ENCODE data around the gene TAF11L13.
"Not testable (repeated sequence)": the region's sequence is repeated elsewhere in the genome, so short reads cannot be mapped to it uniquely, and the experiment has no call there.

Gene TAF11L13

DNA sequence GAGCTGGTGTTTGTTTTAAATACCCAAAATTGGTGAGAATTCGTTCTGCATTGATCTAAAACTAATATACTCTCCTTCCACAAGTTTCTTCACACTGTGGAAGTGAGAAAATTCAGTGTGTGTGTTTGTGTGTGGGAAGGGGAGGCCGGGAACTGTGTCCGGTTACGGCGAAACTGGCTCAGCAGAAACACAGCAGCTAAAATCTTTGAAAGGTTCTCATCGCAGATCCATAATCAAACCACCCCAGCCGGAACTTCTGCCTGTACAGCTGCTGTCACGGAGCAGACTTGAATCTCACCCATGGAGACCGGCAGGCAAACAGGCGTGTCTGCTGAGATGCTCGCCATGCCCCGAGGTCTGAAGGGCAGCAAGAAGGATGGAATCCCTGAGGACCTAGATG, at the start of gene TAF11L13:
Gene TAF11L13 (plus strand): TSS at position 301 of the 400 bp plus-strand sequence.
- CTCF ChIA-PET; POLR2A ChIA-PET (ENCODE audit: low non-redundant PET); H3K27ac ChIP-seq; DNase-seq (ENCODE audit: low spot score): not testable (repeated sequence)

DNA sequence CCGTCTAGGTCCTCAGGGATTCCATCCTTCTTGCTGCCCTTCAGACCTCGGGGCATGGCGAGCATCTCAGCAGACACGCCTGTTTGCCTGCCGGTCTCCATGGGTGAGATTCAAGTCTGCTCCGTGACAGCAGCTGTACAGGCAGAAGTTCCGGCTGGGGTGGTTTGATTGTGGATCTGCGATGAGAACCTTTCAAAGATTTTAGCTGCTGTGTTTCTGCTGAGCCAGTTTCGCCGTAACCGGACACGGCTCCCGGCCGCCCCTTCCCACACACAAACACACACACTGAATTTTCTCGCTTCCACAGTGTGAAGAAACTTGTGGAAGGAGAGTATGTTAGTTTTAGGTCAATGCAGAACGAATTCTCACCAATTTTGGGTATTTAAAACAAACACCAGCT, 46.2 kb upstream of the TAF11L13 start, which contains the start of gene TAF11L7:
Gene TAF11L7 (minus strand): TSS at position 101 of the 400 bp plus-strand sequence.
- CTCF ChIA-PET; DNase-seq (ENCODE audit: low spot score); H3K27ac ChIP-seq; POLR2A ChIA-PET (ENCODE audit: low non-redundant PET): not testable (repeated sequence)

DNA sequence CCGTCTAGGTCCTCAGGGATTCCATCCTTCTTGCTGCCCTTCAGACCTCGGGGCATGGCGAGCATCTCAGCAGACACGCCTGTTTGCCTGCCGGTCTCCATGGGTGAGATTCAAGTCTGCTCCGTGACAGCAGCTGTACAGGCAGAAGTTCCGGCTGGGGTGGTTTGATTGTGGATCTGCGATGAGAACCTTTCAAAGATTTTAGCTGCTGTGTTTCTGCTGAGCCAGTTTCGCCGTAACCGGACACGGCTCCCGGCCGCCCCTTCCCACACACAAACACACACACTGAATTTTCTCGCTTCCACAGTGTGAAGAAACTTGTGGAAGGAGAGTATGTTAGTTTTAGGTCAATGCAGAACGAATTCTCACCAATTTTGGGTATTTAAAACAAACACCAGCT, 41.0 kb upstream of the TAF11L13 start, which contains the start of gene TAF11L8:
Gene TAF11L8 (minus strand): TSS at position 101 of the 400 bp plus-strand sequence.
- H3K27ac ChIP-seq; DNase-seq (ENCODE audit: low spot score); POLR2A ChIA-PET (ENCODE audit: low non-redundant PET); CTCF ChIA-PET: not testable (repeated sequence)

DNA sequence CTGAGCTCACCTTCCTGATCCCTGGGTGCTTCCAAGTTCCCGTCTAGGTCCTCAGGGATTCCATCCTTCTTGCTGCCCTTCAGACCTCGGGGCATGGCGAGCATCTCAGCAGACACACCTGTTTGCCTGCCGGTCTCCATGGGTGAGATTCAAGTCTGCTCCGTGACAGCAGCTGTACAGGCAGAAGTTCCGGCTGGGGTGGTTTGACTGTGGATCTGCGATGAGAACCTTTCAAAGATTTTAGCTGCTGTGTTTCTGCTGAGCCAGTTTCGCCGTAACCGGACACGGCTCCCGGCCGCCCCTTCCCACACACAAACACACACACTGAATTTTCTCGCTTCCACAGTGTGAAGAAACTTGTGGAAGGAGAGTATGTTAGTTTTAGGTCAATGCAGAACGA, 37.6 kb upstream of the TAF11L13 start, which contains the start of gene TAF11L9:
Gene TAF11L9 (minus strand): TSS at position 140 of the 400 bp plus-strand sequence.
- H3K27ac ChIP-seq; POLR2A ChIA-PET (ENCODE audit: low non-redundant PET); DNase-seq (ENCODE audit: low spot score); CTCF ChIA-PET: not testable (repeated sequence)

DNA sequence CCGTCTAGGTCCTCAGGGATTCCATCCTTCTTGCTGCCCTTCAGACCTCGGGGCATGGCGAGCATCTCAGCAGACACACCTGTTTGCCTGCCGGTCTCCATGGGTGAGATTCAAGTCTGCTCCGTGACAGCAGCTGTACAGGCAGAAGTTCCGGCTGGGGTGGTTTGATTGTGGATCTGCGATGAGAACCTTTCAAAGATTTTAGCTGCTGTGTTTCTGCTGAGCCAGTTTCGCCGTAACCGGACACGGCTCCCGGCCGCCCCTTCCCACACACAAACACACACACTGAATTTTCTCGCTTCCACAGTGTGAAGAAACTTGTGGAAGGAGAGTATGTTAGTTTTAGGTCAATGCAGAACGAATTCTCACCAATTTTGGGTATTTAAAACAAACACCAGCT, 34.2 kb upstream of the TAF11L13 start, which contains the start of gene TAF11L10:
Gene TAF11L10 (minus strand): TSS at position 101 of the 400 bp plus-strand sequence.
- POLR2A ChIA-PET (ENCODE audit: low non-redundant PET); CTCF ChIA-PET; DNase-seq (ENCODE audit: low spot score); H3K27ac ChIP-seq: not testable (repeated sequence)

DNA sequence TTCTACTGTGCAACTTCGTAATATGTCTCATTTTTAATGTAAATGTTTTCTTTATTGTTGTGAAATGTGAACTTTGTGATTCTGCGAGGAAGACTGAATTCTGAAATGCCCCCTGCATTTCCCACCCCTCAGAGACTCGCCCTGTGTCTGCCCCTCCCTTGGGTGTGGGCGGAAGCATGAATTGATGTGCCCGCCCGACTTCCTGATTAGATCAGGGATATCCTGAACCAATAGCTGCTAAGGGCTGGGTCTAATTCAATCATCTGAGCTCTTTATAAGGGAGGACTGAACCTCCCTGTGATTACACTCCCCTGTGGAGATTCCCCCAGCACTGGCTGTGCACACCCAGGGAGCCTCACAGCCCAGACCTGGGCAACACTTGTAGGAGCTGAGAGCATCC, 28.0 kb upstream of the TAF11L13 start, which contains the start of gene TAF11L11:
Gene TAF11L11 (plus strand): TSS at position 304 of the 400 bp plus-strand sequence.
- DNase-seq (ENCODE audit: low spot score); H3K27ac ChIP-seq; CTCF ChIA-PET; POLR2A ChIA-PET (ENCODE audit: low non-redundant PET): not testable (repeated sequence)

DNA sequence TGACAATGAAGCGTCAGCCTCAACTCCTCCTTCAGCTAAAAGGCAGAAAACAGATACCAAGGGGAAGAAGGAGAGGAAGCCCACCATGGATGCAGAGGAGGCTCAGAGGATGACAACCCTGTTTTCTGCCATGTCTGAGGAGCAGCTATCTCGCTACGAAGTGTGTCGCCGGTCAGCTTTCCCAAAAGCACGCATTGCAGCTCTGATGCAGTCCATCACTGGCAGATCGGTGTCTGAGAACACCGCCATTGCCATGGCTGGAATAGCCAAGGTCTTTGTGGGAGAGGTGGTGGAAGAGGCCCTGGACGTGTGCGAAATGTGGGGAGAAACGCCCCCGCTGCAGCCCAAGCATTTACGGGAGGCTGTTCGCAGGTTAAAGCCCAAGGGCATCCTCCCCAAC, 26.9 kb upstream of the TAF11L13 start:
- ChIA-PET POLR2A (ENCODE audit: low non-redundant PET) (no interaction called here), CTCF (no interaction called here)
- TF ChIP-seq, protein P1, sequence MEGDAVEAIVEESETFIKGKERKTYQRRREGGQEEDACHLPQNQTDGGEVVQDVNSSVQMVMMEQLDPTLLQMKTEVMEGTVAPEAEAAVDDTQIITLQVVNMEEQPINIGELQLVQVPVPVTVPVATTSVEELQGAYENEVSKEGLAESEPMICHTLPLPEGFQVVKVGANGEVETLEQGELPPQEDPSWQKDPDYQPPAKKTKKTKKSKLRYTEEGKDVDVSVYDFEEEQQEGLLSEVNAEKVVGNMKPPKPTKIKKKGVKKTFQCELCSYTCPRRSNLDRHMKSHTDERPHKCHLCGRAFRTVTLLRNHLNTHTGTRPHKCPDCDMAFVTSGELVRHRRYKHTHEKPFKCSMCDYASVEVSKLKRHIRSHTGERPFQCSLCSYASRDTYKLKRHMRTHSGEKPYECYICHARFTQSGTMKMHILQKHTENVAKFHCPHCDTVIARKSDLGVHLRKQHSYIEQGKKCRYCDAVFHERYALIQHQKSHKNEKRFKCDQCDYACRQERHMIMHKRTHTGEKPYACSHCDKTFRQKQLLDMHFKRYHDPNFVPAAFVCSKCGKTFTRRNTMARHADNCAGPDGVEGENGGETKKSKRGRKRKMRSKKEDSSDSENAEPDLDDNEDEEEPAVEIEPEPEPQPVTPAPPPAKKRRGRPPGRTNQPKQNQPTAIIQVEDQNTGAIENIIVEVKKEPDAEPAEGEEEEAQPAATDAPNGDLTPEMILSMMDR (conservative IDR thresholded peaks at IDR 0.05; ENCODE audit: low read depth), result no peak
- no peak overlapping the region for H3K27ac ChIP-seq
- no peak for DNase-seq (ENCODE audit: low spot score)

DNA sequence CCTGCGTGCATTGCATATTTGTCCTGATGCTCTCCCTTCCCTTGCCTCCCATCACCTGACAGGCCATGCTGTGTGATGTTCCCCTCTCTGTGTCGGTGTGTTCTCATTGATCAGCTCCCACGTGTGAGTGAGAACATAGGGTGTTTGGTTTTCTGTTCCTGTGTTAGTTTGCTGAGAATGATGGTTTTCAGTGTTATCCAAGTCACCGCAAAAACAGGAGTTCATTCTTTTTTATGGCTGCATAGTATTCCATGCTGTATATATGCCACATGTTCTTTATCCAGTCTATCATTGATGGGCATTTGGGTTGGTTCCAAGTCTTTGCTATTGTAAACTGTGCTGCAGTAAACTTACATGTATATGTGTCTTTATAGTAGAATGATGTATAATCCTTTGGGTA, 24.4 kb upstream of the TAF11L13 start:
- POLR2A ChIA-PET (ENCODE audit: low non-redundant PET); H3K27ac ChIP-seq; CTCF ChIA-PET; DNase-seq (ENCODE audit: low spot score): not testable (repeated sequence)

DNA sequence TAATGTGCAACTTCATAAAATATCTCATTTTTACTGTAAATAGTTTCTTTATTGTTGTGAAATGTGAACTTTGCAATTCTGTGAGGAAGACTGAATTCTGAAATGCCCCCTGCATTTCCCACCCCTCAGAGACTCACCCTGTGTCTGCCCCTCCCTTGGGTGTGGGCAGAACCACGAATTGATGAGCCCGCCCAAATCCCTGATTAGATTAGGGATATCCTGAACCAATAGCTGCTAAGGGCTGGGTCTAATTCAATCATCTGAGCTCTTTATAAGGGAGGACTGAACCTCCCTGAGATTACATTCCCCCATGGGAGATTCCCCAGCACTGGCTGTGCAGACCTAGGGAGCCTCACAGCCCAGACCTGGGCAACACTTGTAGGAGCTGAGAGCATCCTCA, 21.8 kb upstream of the TAF11L13 start, which contains the start of gene TAF11L12:
Gene TAF11L12 (plus strand): TSS at position 301 of the 400 bp plus-strand sequence.
- CTCF ChIA-PET; H3K27ac ChIP-seq; DNase-seq (ENCODE audit: low spot score); POLR2A ChIA-PET (ENCODE audit: low non-redundant PET): not testable (repeated sequence)

DNA sequence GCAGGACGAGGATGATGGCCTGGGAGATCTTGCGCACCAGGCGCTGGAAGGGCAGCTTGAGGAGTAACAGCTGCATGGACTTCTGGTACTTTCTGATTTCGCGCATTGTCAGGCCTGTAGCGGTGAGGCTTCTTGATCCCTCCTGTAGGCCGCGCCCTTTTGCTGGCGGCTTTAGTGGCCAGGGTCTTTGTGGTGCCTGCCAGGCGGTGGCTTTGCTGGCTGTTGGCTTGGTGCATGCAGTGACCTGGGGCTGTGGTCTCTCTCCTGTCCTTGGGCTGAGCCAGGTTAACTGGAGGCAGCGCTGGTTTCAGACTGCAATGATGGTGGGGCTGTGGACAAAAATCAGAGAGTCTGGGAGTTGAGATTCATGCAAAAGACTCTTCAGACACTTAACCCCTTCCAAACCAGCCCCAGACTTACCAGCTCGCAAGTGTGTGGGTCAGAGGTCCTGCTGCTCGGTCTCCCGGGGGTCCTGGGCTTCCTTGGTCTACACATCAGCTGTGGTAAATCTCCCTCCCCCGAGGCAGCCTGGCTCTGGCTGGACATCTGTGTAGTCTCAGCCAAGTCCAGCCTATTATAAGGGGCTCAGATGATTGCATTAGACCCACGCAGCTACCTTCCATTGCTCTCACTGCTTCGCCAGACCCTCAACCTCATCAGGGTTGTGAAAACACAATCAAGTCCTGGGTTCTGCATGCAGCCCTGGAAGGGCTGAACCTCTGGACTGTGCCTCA, 16.8 kb upstream of the TAF11L13 start:
- TF ChIP-seq, protein P1 (conservative IDR thresholded peaks at IDR 0.05; ENCODE audit: low read depth), result no peak
- CTCF ChIA-PET, result no interaction called here
- H3K27ac ChIP-seq, result no peak overlapping the region
- POLR2A ChIA-PET (ENCODE audit: low non-redundant PET), result no interaction called here
- no peak for DNase-seq (ENCODE audit: low spot score)

DNA sequence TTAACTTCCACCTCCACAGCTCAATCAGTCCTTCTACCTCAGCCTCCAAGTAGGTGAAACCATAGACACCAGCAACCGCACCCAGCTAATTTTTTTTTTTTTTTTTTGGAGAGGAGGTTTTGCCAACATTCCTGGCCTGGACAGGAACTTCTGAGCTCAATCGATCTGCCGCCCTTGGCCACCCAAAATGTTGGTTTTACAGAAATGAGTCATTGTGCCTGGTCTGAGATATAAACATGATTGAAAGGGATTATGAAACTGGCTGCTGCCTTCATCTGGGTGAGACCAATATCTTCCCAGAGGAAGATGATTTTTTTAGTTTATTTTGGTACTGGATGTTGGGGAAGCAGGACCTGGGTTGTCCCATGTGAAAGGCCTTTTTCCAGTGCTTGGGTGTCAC, 12.5 kb upstream of the TAF11L13 start:
- TF ChIP-seq, protein P1 (conservative IDR thresholded peaks at IDR 0.05; ENCODE audit: low read depth), result no peak
- no peak for DNase-seq (ENCODE audit: low spot score)
- CTCF ChIA-PET, result interaction anchor here (0.6 kb wide), 1 partner anchor 1064 kb away, joined by 5 read pairs; no protein-coding TSS in a partner anchor
- no peak overlapping the region for H3K27ac ChIP-seq
- POLR2A ChIA-PET (ENCODE audit: low non-redundant PET), result no interaction called here
